Measurements from ENCODE around the gene MYLK.

Gene MYLK

DNA sequence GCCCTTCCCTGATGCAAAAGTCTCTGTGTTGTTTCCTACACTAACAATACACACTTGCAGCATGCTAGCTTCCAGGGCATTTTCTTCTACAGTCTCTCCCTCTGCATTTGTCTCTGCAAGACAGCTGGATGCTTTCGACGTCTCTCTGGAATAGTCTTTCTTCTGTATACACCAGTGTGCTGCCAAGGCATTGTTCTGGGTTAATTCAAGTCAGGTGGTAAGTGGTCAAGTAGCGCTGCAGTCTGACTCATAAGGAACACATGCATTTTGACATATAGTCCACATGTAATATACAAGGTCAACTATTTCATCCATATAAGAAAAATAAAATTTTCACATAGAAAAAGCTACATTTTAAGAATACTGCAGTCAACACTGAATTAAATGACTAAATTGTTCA is 92.7 kb downstream of the MYLK start:
- no peak for DNase-seq

- DNase-seq = no peak
Observed at GRCh38 chr3:123791073-123791370, 93.1 kb downstream of the MYLK start.

DNA sequence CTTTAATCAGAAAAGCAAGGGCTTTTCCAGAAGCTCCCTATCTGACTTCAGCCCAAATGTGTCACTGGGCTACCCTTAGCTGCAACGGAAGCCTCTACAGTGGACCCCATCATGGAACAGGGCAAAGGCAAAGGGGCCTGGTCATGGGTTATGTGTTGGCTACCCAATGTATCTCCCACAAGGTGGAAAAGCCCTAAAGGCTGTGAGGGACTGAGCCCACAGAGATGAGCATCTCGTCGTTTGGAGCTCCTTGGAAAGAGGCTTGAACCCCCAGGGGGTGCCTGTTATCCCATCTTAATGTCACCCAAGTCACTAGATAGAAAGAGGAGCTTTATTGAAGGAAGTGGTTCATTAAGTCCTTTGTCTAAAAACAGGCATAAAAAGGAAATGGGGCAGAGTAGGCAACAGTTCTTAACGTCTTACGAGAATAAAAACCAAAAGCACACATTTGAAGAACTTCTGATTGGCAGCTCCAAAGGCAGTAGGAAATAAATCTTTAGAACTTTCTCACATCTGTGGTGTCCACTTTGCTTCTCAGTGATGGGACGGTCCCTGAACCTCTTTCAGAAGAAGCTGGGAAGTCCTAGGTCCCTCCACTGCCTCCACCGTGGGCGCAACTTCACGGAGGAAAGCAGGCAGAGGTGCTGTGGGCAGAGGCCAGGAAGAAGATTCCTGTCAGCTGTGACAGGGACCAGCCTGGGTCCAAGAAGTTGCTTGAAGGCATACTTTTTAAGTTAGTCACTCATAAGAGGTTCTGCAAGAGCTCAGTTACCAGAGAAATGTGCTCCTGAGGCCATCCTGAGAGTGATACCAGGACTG is 93.7 kb downstream of the MYLK start:
- no peak for DNase-seq

DNA sequence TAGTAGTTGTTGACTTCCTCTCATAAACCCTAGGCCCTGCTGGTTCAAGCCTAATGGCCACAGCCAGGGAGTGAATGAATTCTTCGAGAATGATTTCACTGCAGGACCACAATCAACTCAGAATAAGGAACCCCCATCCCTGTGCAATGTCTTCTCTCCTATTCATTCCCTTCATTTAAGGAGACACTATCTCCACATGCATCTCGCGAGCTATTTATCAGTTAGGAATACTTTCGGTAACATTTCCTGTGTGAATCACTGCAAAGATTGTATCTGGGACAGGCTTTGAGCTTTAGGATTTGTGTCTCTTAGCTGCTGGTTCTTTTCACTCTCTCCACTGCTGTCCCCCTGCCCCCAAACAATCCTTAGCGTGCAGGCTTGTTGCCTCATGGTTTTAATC is 94.4 kb downstream of the MYLK start:
- DNase-seq = no peak

DNA sequence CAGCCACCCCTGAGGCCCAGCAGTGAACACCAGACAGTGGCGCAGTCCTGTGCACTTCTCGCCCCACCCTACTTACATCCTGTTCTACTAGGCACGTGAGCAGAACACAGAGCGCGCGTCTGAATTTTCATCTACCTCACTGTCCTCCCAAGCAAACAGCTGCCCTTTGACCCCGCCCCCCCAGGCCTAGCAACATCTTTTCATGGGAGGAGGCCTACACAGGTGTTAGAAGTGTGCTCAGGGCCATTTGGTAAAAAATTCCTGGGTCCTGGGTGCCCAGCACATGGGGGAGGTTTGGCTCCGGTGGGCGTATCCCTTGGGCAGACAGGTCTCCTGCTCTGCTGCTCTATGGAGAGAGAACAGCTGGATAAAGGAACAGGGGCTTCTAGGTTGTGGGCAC is 95.0 kb downstream of the MYLK start:
- DNase-seq = no peak

DNA sequence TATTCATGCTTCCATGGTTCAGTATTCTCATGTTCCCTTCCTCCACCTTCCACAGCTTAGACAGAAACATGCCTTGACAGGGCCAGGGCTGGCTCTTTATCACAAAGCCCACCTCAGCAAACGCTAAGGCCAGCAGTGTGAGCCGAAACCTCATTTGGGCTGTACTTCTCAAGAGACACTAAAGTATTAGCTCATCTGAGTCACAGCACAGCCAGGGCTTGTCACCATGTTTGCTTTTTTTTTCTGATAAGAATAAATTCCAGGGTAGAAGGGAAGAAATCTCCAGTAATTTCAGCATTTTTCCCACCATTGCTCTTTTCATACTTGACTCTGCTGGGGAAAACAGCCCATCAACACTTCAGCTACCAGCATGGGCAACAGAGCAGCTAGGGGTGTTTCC is 95.4 kb downstream of the MYLK start:
- no peak for DNase-seq

DNA sequence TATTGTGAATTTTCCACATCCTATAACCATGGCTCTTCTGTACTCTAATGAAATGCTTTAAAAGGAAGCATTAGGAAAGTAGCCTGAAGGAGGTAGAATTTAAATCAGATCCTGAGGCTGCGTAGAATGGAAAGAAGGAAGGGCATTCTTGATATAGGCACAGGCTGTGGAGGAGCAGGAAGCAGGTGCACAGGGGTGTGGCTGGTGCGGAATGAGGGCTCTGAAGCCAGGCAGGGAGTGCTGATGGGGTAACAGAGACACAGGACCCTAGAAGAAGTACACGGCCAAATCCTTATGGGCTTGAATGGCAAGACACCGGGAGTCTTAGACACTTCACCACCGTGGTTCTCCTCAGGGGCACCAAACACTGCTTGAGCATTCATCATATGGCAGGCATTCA is 97.0 kb downstream of the MYLK start:
- no peak for DNase-seq

- no peak for DNase-seq
Observed at GRCh38 chr3:123785602-123786001, 98.5 kb downstream of the MYLK start.

GRCh38 chr3:123783811-123784210 is 100.3 kb downstream of the MYLK start:
- DNase-seq = no peak

- DNase-seq = no peak
Observed at GRCh38 chr3:123783050-123783689, 101.0 kb downstream of the MYLK start.

DNA sequence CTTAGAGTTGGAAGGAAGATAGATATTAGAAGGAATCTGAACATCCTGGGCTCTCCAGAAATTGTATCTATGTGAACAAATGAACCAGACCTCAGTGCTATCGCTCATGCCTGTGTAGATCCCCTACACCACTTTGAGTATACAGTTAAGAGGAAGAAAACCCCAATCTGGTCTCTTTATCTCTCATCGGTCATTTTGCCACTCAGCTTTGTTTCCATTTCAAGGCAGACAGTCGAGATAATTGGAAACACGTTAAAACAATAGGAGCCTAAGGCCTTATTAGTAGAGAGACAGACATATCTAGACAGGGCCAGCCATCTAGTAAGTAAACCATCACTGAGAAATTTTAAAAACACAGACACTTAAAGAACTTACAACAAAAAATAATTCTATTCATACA is 101.6 kb downstream of the MYLK start:
- no peak for DNase-seq

GRCh38 chr3:123781571-123782275 is 102.4 kb downstream of the MYLK start:
- DNase-seq = no peak

DNA sequence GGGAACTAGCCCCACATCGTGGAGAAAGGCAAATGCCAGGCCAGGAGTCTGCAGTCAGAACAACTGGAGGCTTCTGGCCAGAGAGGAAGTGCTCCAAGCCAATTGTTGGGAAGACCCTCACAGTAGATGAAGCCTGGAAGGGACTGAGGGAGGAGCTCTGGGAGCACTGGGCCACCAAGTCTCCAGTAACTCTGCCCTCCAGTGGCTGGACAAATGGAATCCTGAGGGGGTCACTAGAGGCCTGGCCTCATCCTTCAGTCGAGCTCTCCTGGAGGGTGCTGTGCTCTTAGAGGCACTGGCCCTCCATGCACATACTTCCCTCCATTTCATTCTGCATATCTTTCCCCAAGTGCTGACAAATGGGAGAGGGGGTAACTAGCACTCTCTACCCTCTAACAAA is 103.0 kb downstream of the MYLK start:
- no peak for DNase-seq

- no peak for DNase-seq
Observed at GRCh38 chr3:123780656-123781055, 103.5 kb downstream of the MYLK start.

GRCh38 chr3:123779655-123780231 is 104.4 kb downstream of the MYLK start:
- no peak for DNase-seq

GRCh38 chr3:123778991-123779622 is 105.0 kb downstream of the MYLK start:
- no peak for DNase-seq

GRCh38 chr3:123778525-123778924 is 105.6 kb downstream of the MYLK start:
- DNase-seq = no peak

DNA sequence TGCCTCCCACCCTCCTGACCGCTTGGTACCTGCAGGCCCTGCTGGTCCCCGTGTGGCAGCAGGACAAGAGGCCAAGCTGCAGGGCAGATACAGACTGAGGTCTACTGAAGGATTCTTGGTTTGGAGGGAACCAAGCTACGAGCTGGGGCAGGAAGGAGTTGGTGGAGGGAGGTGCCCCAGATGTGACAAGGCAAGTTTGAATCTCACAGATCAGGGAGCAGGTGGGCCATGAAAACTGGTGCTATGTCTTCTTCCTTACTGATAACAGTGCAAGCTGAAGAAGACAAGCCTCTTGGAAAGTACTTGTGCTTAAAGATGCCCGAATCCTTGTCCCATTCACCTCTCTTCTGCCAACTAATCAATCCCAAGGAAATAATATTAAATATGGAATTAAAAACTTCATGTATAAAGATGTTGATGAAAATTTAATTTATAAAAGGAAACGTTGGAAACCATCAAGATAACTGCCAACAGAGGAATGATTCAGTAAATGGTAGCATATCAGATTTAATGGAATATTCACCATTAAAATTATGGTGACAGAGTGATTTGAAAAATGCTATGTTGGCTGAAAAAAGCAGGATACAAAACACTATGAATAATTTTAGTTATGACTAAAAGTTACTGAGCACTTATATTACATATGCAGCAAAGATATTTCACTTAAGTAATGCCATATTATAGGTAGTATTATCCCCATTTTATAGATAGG is 107.9 kb downstream of the MYLK start:
- no peak for DNase-seq

DNA sequence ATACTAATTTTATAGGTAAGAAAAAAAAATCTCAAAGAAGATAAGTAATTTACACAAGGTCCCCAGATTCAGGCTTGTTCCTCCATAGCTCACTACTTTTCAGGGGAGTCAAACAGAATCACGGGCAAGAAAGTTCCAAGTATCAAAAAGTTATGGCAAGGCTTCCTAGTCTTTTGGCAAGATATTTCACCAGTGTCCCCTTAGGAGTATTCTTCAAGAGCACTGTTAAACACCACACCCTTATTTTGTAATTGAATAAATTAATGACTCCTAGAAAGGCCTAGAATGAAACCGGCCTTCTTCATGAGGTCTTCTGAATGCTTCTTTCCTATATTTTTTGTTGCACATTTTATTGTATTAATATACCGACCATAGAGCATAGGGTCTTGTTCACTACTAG is 109.7 kb downstream of the MYLK start:
- DNase-seq = no peak

- DNase-seq = no peak
Observed at GRCh38 chr3:123773681-123774431, 110.3 kb downstream of the MYLK start.

DNA sequence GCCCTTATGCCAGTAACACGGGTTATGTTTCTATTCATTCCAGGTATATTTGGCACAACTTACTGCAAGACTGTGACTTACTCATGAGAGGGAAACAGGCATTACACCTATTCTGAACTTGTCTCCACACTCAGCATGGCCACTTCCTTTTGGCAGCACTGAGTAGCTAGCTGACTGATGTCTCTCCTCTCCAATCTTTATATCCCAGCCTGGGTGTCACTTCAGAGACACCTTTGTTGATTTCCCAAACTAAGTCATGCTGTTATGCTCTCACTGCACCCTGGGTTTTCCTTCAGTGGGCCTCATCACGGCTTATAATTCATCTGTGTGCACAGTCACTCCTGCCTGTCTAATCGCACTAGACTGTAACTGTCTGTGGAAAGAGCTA is 114.8 kb downstream of the MYLK start:
- no peak for DNase-seq
